KMS-11 (cell line): ENCODE data around the gene PRM1.

Experiments
- H2AFZ ChIP-seq: fragments of 200-600 bp; sonication (generic); 2 replicates; pipeline ENCODE4 v1.6.1; 2016; ENCODE audit warnings: antibody characterized with exemption, mixed run types, low read depth
- H3K27ac ChIP-seq: fragments of 200-600 bp; sonication (generic); 2 replicates; pipeline ENCODE4 v1.6.1; 2016; ENCODE audit warnings: mild to moderate bottlenecking, mixed run types
- H3K27me3 ChIP-seq: fragments of 200-600 bp; sonication (generic); 2 replicates; pipeline ENCODE4 v1.6.1; 2017; ENCODE audit warnings: mild to moderate bottlenecking, low read depth, mixed run types, moderate library complexity; ENCODE audit not compliant: insufficient read depth
- H3K36me3 ChIP-seq: fragments of 200-600 bp; sonication (generic); 2 replicates; pipeline ENCODE4 v1.6.1; 2017; ENCODE audit warnings: mild to moderate bottlenecking, mixed run types; ENCODE audit not compliant: insufficient read depth
- H3K4me1 ChIP-seq: fragments of 200-600 bp; sonication (generic); 2 replicates; pipeline ENCODE4 v1.6.1; 2016; ENCODE audit warnings: mild to moderate bottlenecking, low read depth, mixed run types; ENCODE audit not compliant: poor library complexity, severe bottlenecking
- H3K4me2 ChIP-seq: fragments of 200-600 bp; sonication (generic); 2 replicates; pipeline ENCODE4 v1.7.0; 2016; ENCODE audit warnings: mild to moderate bottlenecking, mixed run types
- H3K4me3 ChIP-seq: fragments of 200-600 bp; sonication (generic); IDR thresholded peaks from 2 replicates; pipeline ENCODE4 v1.6.1; 2017; ENCODE audit warnings: low read depth, low read length, mixed read lengths; ENCODE audit not compliant: insufficient read depth
- H3K79me2 ChIP-seq: fragments of 200-600 bp; sonication (generic); 2 replicates; pipeline ENCODE4 v1.6.1; 2016; ENCODE audit warnings: low read depth, mixed run types; ENCODE audit not compliant: insufficient read depth
- H3K9ac ChIP-seq: fragments of 200-600 bp; sonication (generic); 2 replicates; pipeline ENCODE4 v1.6.1; 2016; ENCODE audit warnings: mild to moderate bottlenecking, mixed run types
- H4K20me1 ChIP-seq: fragments of 200-600 bp; sonication (generic); 2 replicates; pipeline ENCODE4 v1.6.1; 2016; ENCODE audit warnings: mild to moderate bottlenecking, mixed run types; ENCODE audit not compliant: insufficient read depth
- TF ChIP-seq, protein P1 (sequence below): fragments of 200-600 bp; sonication (generic); conservative IDR thresholded peaks from 2 replicates; pipeline ENCODE4 v1.6.1; 2017; ENCODE audit warnings: low read depth, mild to moderate bottlenecking, antibody characterized with exemption, low read length, moderate library complexity, mixed read lengths

The PRM1 gene

DNA sequence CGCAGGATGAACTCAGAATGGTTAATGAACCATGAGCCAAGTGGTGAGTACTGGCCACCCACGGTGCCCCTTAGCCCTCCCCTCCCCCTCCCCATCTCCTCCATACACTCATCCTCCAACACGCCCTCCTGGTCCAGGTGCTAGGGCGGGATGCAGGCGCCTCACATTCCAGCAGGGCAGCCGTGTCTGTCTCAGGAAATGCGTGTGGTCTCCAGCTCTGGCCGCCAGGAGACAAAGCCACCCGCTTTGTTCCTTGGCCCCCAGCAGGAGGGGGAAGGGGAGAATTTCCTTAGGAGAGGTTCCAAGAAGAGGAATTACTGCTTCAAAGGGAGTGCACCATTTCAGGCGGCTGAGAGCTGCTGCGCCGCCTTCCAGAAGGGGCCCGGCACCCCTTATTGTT is 34.4 kb upstream of the PRM1 start:
- Histone ChIP-seq H3K79me2 (no peaks in the 10 kb centered on the region), H3K4me1 (peaks cover 61% of the 10 kb centered on the region), H3K4me2 (no peak overlapping the region), H3K36me3 (no peaks in the 10 kb centered on the region), H4K20me1 (no peaks in the 10 kb centered on the region), H2AFZ (no peak overlapping the region), H3K9ac (no peak overlapping the region), H3K27ac (no peak overlapping the region), H3K4me3 (no peak overlapping the region), H3K27me3 (no peaks in the 10 kb centered on the region)
- TF ChIP-seq, protein P1, sequence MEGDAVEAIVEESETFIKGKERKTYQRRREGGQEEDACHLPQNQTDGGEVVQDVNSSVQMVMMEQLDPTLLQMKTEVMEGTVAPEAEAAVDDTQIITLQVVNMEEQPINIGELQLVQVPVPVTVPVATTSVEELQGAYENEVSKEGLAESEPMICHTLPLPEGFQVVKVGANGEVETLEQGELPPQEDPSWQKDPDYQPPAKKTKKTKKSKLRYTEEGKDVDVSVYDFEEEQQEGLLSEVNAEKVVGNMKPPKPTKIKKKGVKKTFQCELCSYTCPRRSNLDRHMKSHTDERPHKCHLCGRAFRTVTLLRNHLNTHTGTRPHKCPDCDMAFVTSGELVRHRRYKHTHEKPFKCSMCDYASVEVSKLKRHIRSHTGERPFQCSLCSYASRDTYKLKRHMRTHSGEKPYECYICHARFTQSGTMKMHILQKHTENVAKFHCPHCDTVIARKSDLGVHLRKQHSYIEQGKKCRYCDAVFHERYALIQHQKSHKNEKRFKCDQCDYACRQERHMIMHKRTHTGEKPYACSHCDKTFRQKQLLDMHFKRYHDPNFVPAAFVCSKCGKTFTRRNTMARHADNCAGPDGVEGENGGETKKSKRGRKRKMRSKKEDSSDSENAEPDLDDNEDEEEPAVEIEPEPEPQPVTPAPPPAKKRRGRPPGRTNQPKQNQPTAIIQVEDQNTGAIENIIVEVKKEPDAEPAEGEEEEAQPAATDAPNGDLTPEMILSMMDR: no peak

DNA sequence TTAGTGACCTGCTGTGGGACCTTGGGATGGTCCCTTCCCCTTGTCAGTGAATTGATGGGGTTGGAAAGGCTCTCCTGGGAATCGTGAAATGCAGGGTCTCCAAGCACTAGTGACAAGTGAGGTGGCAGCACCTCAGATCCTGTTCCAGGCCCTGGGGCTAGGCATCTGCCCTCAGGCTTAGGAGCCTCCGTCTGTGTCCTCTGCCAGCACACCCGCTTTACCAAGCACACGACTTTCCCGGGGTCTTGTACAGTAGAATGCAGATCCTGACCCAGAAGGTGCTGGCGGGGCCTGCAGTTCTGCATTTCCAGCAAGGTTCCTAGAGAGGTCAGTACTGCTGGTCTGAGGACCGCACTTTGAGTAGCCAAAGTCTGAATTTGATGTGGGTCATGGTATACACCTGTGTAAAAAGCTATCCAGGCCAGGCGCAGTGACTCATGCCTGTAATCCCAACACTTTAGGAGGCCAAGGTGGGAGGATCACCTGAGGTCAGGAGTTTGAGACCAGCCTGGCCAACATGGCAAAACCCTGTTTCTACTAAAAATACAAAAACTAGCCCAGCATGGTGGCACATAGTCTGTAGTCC is 33.3 kb upstream of the PRM1 start:
- H3K4me1 ChIP-seq: peaks cover 61% of the 10 kb centered on the region
- H3K36me3 ChIP-seq: no peaks in the 10 kb centered on the region
- no peak overlapping the region for H2AFZ ChIP-seq
- H3K4me2 ChIP-seq: no peak overlapping the region
- TF ChIP-seq, protein P1: no peak
- no peaks in the 10 kb centered on the region for H4K20me1 ChIP-seq
- no peaks in the 10 kb centered on the region for H3K27me3 ChIP-seq
- no peak overlapping the region for H3K9ac ChIP-seq
- no peak overlapping the region for H3K4me3 ChIP-seq
- H3K79me2 ChIP-seq: no peaks in the 10 kb centered on the region
- no peak overlapping the region for H3K27ac ChIP-seq

DNA sequence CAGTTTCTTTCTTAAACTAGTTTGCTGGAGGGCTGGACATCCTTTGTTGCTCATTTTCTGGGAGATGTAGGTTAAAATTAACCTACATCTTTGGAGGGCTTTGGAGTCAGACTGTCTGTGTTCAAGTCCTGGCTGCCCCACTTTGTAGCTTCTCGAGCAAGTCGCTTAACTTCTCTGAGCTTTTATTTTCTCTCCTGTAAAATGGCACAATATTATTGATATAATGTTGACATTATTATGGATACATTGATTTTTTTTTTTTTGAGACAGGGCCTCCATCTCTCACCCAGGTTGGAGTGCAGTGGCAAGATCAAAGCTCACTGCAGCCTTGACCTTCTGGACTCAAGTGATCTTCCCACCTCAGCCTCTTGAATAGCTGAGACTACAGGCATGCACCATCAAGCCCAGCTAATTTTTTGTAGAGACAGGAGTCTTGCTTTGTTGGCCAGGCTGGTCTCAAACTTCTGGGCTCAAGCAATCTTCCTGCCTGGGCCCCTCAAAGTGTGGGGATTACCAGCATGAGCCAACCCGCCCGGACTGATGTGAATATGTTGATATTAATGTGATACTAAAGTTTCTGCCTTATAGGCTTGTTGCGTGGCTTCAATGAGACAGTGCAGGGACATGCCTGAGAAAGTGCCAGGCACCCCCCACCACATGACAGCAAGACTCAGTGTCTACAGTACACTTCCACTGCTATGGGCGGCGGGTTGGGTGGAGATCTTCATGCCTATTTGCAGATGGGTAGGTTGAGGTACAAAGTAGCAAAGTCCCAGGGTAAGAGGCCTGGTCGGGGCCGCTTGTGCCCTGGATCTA is 32.6 kb upstream of the PRM1 start:
- Histone ChIP-seq H3K9ac (no peak overlapping the region), H3K27ac (0 out of 2 replicates have a peak overlapping the region, but pooled peaks have one; percentile 89), H3K79me2 (no peaks in the 10 kb centered on the region), H4K20me1 (no peaks in the 10 kb centered on the region), H3K4me3 (no peak overlapping the region), H2AFZ (no peak overlapping the region; the same call in 1 of the 2 replicates), H3K27me3 (no peaks in the 10 kb centered on the region), H3K4me1 (peaks cover 63% of the 10 kb centered on the region), H3K4me2 (peak overlapping the region; percentile 62), H3K36me3 (no peaks in the 10 kb centered on the region)
- TF ChIP-seq, protein P1: no peak

DNA sequence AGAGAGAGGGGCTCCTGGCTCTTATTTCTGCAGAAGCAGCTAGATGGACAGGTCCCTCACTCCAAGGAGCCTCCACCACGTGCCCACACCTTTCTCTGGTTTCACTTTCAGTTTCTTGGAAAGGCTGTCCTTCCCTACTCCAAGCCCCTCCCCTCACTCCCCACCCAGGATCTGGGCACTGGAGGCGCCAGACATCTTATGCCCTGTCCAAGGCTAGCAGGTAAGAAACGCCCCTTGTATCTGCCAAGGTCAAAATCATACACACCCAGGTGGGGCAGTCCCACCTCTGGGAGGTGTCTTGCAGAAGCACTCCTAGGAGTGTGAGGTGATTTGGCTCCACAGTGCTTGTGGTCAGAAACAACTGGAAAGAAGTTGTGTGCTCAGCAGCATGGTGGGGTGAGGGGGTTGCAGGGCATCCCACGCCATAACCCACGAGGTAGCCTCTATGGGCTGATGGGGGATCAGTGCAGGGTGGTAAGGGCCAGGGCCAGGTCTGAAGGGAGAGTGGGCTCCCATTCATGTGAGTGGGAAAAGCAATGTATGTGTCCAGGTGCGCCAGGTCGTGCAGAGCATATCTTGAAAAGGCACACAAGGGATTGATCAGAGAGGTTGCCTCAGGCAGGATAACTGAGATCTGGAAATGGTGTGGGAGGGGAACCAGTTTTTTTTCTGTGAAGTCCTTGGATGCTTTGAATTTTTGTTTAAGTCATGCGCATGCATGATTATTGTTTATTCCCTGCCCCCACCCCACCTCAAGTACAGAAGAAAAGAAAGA is 31.8 kb upstream of the PRM1 start:
- Histone ChIP-seq H2AFZ (peak overlapping the region; percentile 27; the same call in 1 of the 2 replicates), H4K20me1 (no peaks in the 10 kb centered on the region), H3K36me3 (no peaks in the 10 kb centered on the region), H3K79me2 (no peaks in the 10 kb centered on the region), H3K4me3 (no peak overlapping the region), H3K4me2 (peak overlapping the region; percentile 62), H3K27ac (peak overlapping the region; percentile 89), H3K4me1 (peaks cover 71% of the 10 kb centered on the region), H3K9ac (peak overlapping the region; percentile 46; the same call in 1 of the 2 replicates), H3K27me3 (no peaks in the 10 kb centered on the region)
- TF ChIP-seq, protein P1: no peak
